NCI-H2029 treated with DMSO at 0.1 percent for 48 hours (cell line): ENCODE measurements around the gene PSME2.

Experiments
- DNase-seq: peaks from one replicate; lab custom pipeline; 2025; lab: John Stamatoyannopoulos, UW

Gene PSME2

DNA sequence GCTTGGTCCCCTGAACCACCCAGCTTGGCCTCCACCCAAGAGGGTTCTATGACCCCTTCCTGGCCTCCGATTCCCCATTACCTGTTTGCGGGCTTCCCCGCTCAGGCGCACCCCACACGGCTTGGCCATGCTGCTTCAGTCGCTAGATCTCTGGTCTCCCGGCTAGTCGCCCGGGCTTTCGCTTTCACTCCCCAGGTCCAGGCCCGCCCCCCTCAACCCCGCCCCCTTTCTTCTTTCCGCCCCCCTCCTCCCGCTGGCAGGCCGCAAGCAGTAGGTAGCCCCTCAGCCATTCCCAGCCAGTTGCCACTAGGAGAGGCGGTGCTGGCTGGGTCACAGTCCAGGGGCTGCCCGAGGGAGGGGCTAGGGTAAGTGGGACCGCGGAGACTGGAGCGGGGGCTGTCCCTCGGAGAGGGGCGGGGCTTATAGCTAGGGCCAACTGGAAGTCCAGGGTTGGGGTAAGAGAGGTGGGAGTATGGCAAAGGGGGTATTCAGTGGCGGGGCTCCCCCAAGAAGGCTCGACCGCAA, at the start of gene PSME2:
Gene PSME2 (minus strand): TSS at position 158 of the 525 bp plus-strand sequence. CDS start 29 bp downstream, at position 129.
- peak; percentile 95 for DNase-seq

- DNase-seq = peak; percentile 31
Observed at GRCh38 chr14:24195186-24196070, 49.0 kb upstream of the PSME2 start, which contains the start of gene TM9SF1. Gene TM9SF1, minus strand, starts transcription at chr14:24195441. Its CDS starts 422 bp downstream, at chr14:24195019.

DNA sequence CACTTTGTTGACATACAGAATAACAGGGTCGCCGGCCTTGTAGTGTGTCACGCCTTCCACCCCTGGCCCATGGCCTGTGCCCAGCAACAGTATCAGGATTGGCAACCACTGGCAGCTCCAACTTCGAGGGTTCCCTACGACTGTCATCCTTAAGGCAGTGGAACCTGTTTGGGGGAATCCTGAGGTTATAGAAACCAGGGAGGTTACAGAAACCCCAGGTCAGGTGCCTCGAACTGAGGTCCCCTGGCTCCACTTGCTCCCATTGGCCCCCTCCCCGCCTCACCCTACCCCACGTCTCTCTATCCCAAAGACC, 48.4 kb upstream of the PSME2 start:
- DNase-seq = no peak

- no peak for DNase-seq
Observed at GRCh38 chr14:24194186-24194872, 47.9 kb upstream of the PSME2 start.

- DNase-seq = no peak
Observed at GRCh38 chr14:24192933-24193332, 46.5 kb upstream of the PSME2 start.

DNA sequence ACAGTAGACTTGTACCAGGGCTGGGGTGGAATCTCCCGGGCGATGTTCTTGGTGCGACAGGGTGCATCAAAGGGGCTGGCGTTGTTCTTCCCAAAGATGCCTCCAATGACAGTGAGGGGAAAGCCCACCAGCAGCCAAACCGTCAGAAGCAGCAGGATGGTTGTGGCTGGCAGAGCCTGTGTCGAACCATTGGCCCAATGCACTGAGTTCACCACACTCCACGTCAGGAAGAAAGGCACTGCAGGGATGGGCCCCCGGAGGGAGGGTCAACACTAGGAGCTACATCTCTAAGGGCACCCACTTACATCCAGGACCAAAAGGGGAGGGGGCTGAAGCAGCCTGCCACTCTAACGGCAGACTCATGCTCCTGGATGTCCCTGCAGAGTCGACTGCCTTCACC, 44.0 kb upstream of the PSME2 start:
- no peak for DNase-seq

GRCh38 chr14:24189460-24189859, 43.0 kb upstream of the PSME2 start:
- DNase-seq = no peak

GRCh38 chr14:24189059-24189375, 42.6 kb upstream of the PSME2 start:
- DNase-seq = no peak

GRCh38 chr14:24188251-24189058, 42.0 kb upstream of the PSME2 start, which contains the start of gene IPO4:
Gene IPO4, minus strand, starts transcription at chr14:24188816. Its CDS starts 29 bp downstream, at chr14:24188787.
- peak; percentile 90 for DNase-seq

- no peak for DNase-seq
Observed at GRCh38 chr14:24187539-24187915, 41.1 kb upstream of the PSME2 start.

GRCh38 chr14:24186831-24187538, 40.6 kb upstream of the PSME2 start:
- no peak for DNase-seq

- no peak for DNase-seq
Observed at GRCh38 chr14:24185741-24186140, 39.3 kb upstream of the PSME2 start.

GRCh38 chr14:24185026-24185425, 38.6 kb upstream of the PSME2 start:
- DNase-seq = no peak

- DNase-seq = no peak
Observed at GRCh38 chr14:24184104-24184970, 37.9 kb upstream of the PSME2 start.

DNA sequence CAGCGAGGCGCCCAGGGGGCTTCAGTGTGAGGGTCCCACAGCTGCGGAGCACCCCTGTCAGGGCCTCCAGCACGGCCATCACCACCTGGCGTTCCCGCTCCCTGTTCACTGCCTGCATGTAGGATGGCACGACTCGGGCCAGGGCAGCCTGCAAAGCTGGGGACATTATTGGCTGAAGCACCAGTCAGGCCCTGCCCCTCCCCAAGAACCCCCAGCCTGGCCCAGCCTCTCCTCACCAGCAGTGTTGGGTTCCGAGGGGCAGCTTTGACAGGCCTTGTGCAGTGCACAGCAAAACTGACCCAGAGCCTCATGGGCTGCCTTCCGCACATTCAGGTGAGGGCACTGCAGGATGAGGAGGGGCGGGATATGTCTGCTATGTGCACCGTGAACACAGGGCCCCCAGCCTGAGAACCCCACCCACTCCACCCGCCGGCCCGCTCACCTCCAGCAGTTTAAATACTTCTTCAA, 36.6 kb upstream of the PSME2 start:
- no peak for DNase-seq

- no peak for DNase-seq
Observed at GRCh38 chr14:24182110-24182882, 35.9 kb upstream of the PSME2 start.

DNA sequence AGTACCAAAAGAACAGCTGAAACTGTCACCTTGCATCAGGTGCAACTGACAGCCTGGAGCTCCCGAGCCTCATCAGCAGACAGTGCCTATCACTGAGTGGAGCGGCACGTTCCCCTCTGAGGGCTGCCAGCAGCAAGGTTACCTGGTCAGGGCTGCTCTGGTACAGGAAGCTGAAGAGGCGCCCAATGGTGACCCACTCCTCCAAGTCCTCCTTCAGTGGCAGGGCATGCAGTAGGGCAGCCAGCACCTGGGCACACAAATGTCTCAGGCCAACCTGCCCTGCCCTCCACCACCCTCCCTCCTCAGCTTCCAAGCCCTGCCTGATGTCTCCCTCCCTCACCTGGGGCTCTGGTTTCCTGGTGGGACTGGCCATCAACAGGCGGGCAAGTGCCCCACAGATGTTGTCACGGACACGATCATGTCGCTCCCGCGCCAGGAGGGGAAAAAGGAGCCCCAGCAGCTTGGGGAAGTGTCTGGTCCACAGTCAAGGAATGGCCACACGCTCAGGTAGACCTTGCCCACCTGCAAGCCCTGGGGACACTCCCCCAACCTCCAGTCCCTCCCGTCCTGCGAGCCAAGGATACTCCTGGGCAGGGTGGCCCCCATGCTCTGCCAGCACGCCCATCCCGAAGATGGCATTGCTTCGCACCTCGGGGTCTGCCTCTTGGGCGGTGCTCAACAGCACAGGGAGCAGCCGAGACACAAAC, 35.1 kb upstream of the PSME2 start:
- no peak for DNase-seq

DNA sequence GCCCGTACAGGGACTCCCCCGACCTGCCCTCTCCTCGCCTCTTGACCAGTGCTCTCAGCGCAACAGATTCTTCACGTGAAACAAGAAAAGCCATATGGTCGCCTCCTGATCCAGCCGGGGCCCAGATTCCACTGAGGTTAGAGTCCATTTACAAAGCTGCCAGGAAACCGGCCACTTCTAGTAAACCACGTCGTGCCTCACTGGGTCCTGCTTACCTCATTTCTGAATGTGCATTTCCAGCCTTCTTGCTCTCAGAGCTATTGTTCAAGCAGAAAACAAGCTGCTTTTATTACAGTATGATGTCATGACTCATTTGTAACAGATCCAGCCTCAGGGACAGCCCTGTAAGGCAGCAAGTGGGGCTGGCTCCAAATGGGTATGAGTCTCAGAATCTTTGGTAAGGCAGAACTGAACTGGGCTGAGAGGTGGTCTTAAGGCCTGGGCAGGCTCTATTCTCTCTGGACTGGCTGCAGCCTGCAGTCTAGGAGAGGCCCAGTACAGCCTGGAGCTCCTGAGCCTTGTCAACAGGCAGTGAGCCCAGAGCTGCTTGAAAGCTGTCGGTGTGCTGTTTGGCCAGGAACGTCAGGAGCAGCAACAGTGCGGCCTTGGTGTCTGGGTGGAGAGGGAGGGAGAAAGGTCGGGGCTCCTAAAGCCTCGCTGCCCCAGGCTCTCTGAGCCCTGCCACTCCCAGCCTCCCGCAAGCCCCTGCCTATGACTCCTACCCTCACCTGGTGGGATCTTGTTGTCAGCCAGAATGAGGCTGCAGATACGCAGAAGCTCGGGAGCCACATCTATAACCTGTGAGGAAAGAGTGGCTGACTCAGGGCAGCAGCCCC, 33.8 kb upstream of the PSME2 start:
- DNase-seq = peak; percentile 21
